HCT116 (cell line): ENCODE data around the gene RSPO4. TPM values are rescaled to one million over a fixed set of nuclear protein-coding genes. Genes with fewer than 3 reads are reported as not detected.

Experiments used
- ATAC-seq: fragments of 200-7000 bp; cut with Tn5 transposase; 2 replicates; pipeline ENCODE4 v1.9.1; 2020; ENCODE audit warnings: mild to moderate bottlenecking, moderate library complexity
- BruUV-seq: library from RNA; stranded (reverse); fragments of 400-500 nt; replicated peaks from 2 replicates; lab custom pipeline; 2021; lab: Mats Ljungman, UMichigan
- CTCF ChIA-PET: fragments of 300-600 bp; sonication (Branson Sonifier 250); formaldehyde crosslinking; loops from one replicate; lab custom pipeline; 2021; ENCODE audit warnings: antibody characterized with exemption; lab: Charles Lee
- POLR2A ChIA-PET: fragments of 300-600, 350-600 bp; sonication (Branson Sonifier 250); formaldehyde crosslinking; loops from one replicate; lab custom pipeline; 2021; ENCODE audit warnings: antibody characterized with exemption; lab: Charles Lee
- RAD21 ChIA-PET, 2 experiments: fragments of 300-600 bp; sonication (Branson Sonifier 250); formaldehyde crosslinking; loops; one replicate each; lab custom pipeline; 2023; ENCODE audit warnings: low total read pairs in 2 of 2; ENCODE audit not compliant: uncharacterized antibody in 2 of 2, unreplicated experiment in 2 of 2, low non-redundant PET in 1 of 2; lab: Charles Lee
- DNase-seq: peaks from one replicate; pipeline ENCODE4 v3.0.0-alpha.2; 2010; ENCODE audit warnings: low read depth, low spot score
- H2AFZ ChIP-seq: fragments of 200-600 bp; shearing (Covaris generic), sonication (generic); 2 replicates; pipeline ENCODE4 v1.6.1; 2017; ENCODE audit warnings: low read depth, mixed run types, mixed read lengths, antibody characterized with exemption, low read length; ENCODE audit not compliant: poor library complexity, severe bottlenecking
- H3K27ac ChIP-seq: 2 replicates; pipeline ENCODE4 v1.5.1; 2012; ENCODE audit warnings: low read depth, low read length
- H3K27me3 ChIP-seq: fragments of 200-600 bp; sonication (generic); 2 replicates; pipeline ENCODE4 v1.6.1; 2016; ENCODE audit warnings: mixed run types, low read length, mixed read lengths; ENCODE audit not compliant: insufficient read depth
- H3K36me3 ChIP-seq, 2 experiments: fragments of 200-500 bp in 1 of 2; fragments of 200-600 bp in 1 of 2; sonication (Bioruptor generic) in 1 of 2; sonication (generic) in 1 of 2; 2 replicates each; pipeline versions ENCODE4 v1.5.1 to v1.6.1; 2014 to 2016; ENCODE audit warnings: low read length in 2 of 2, inconsistent platforms in 1 of 2, mixed read lengths in 1 of 2, mixed run types in 1 of 2; ENCODE audit not compliant: insufficient read depth in 2 of 2, control insufficient read depth in 1 of 2
- H3K4me1 ChIP-seq, 2 experiments: fragments of 200-600 bp in 1 of 2; sonication (generic) in 1 of 2; 2 replicates each; pipeline versions ENCODE4 v1.5.1 to v1.6.1; 2012 to 2017; ENCODE audit warnings: low read length in 2 of 2, inconsistent platforms in 1 of 2, mild to moderate bottlenecking in 1 of 2, mixed read lengths in 1 of 2, mixed run types in 1 of 2, moderate library complexity in 1 of 2; ENCODE audit not compliant: insufficient read depth in 2 of 2, control insufficient read depth in 1 of 2
- H3K4me2 ChIP-seq: fragments of 200-600 bp; sonication (generic); 2 replicates; pipeline ENCODE4 v1.6.1; 2017; ENCODE audit warnings: mixed run types, low read length, mixed read lengths
- H3K4me3 ChIP-seq, 2 experiments: fragments of 200-600 bp in 1 of 2; sonication (generic) in 1 of 2; replicated peaks in 1 of 2; 2 replicates each; pipeline ENCODE4 v1.5.1; 2011 to 2016; ENCODE audit warnings: low read length in 2 of 2, control low read depth in 1 of 2, low read depth in 1 of 2, mild to moderate bottlenecking in 1 of 2, mixed read lengths in 1 of 2, mixed run types in 1 of 2
- H3K79me2 ChIP-seq: fragments of 200-600 bp; sonication (generic); 2 replicates; pipeline ENCODE4 v1.6.1; 2017; ENCODE audit warnings: mild to moderate bottlenecking, mixed run types, low read length, moderate library complexity, mixed read lengths; ENCODE audit not compliant: insufficient read depth
- H3K9ac ChIP-seq: fragments of 200-600 bp; sonication (generic); 2 replicates; pipeline ENCODE4 v1.6.1; 2016; ENCODE audit warnings: low read length, mixed read lengths
- H3K9me2 ChIP-seq: fragments of 200-600 bp; sonication (generic), shearing (Covaris generic); 2 replicates; pipeline ENCODE4 v1.6.1; 2017; ENCODE audit warnings: mixed run types, mild to moderate bottlenecking, moderate library complexity; ENCODE audit not compliant: insufficient read depth
- H3K9me3 ChIP-seq, 2 experiments: fragments of 200-500 bp in 1 of 2; fragments of 200-600 bp in 1 of 2; sonication (Bioruptor generic) in 1 of 2; sonication (generic) in 1 of 2; 2 replicates each; pipeline ENCODE4 v1.6.1; 2014 to 2017; ENCODE audit warnings: low read length in 2 of 2, mixed read lengths in 2 of 2, inconsistent platforms in 1 of 2, low read depth in 1 of 2, mild to moderate bottlenecking in 1 of 2, mixed run types in 1 of 2, moderate library complexity in 1 of 2; ENCODE audit not compliant: control insufficient read depth in 1 of 2, insufficient read depth in 1 of 2
- H4K20me1 ChIP-seq: fragments of 200-600 bp; sonication (generic), shearing (Covaris generic); 2 replicates; pipeline ENCODE4 v1.6.1; 2017; ENCODE audit warnings: mixed run types, mild to moderate bottlenecking, moderate library complexity; ENCODE audit not compliant: insufficient read depth
- ATF3 ChIP-seq: IDR thresholded peaks from 2 replicates; pipeline ENCODE4 v1.6.1; 2012
- CBX3 ChIP-seq: IDR thresholded peaks from 2 replicates; pipeline ENCODE4 v1.6.1; 2012; ENCODE audit warnings: low read depth
- EGR1 ChIP-seq: IDR thresholded peaks from 2 replicates; pipeline ENCODE4 v1.6.1; 2012; ENCODE audit warnings: low read depth
- FOSL1 ChIP-seq: IDR thresholded peaks from 2 replicates; pipeline ENCODE4 v1.6.1; 2012; ENCODE audit warnings: low read depth
- MAX ChIP-seq: IDR thresholded peaks from 2 replicates; pipeline ENCODE4 v1.6.1; 2012
- POLR2A ChIP-seq: IDR thresholded peaks from 2 replicates; pipeline ENCODE4 v1.7.0; 2011; ENCODE audit warnings: borderline replicate concordance; ENCODE audit not compliant: insufficient read depth, insufficient read length; ENCODE audit errors: extremely low read depth
- POLR2AphosphoS5 ChIP-seq: IDR thresholded peaks from 2 replicates; pipeline ENCODE4 v1.6.1; 2011; ENCODE audit warnings: mild to moderate bottlenecking, low read depth, low read length, moderate library complexity
- REST ChIP-seq: IDR thresholded peaks from 2 replicates; pipeline ENCODE4 v1.6.1; 2012; ENCODE audit warnings: low read depth
- SIN3A ChIP-seq: IDR thresholded peaks from 2 replicates; pipeline ENCODE4 v1.6.1; 2012; ENCODE audit warnings: low read depth
- TCF7L2 ChIP-seq: IDR thresholded peaks from 2 replicates; pipeline ENCODE4 v1.7.0; 2011; ENCODE audit warnings: borderline replicate concordance, inconsistent platforms; ENCODE audit not compliant: insufficient read depth, insufficient read length; ENCODE audit errors: extremely low read depth
- ZBTB33 ChIP-seq: IDR thresholded peaks from 2 replicates; pipeline ENCODE4 v1.6.1; 2011; ENCODE audit warnings: mild to moderate bottlenecking, low read length, moderate library complexity; ENCODE audit not compliant: insufficient replicate concordance; ENCODE audit errors: extremely low read depth
- ZFX ChIP-seq: fragments of 450-650 bp; IDR thresholded peaks from 2 replicates; pipeline ENCODE4 v1.6.1; 2017
- intact Hi-C: fragments of 100-400 bp; cut with micrococcal nuclease; formaldehyde crosslinking; loops from 2 replicates; pipeline ENCODE4 v1.10.0; 2022
- total RNA-seq: library from RNA; stranded (reverse); gene quantifications from one replicate; pipeline ENCODE4 v1.2.1, GENCODE V29; 2021; ENCODE audit not compliant: unreplicated experiment

Gene RSPO4
- total RNA-seq, 1 experiment from 2014 or later: 0.84 TPM

GRCh38 chr20:977021-977420 is 25.1 kb downstream of the RSPO4 start:
- DNase-seq: no peak
- Histone ChIP-seq H3K36me3 (no peaks in the 10 kb centered on the region), H3K4me1 (peaks cover 0 to 7% of the 10 kb centered on the region in 2 experiments; a peak in 1 of 4 replicates), H2AFZ (no peak overlapping the region), H3K9ac (no peak overlapping the region), H3K4me3 (no peak overlapping the region)
- RAD21 ChIA-PET: no interaction called here
- CTCF ChIA-PET: interaction anchor here (0.7 to 1.3 kb wide), 2 partner anchors 131 to 563 kb away, joined by 3 read pairs; no protein-coding TSS in a partner anchor
- no TSS peak for BruUV-seq
- intact Hi-C loops: loop anchor here (10.0 kb wide), 2 partner anchors 128 to 238 kb away; no protein-coding TSS in a partner anchor
- TF ChIP-seq POLR2AphosphoS5: no peak
- TF ChIP-seq REST: no peak
- no peak for TF ChIP-seq TCF7L2
- TF ChIP-seq MAX: no peak
- no peak for TF ChIP-seq SIN3A
- TF ChIP-seq ZFX: no peak
- TF ChIP-seq FOSL1: no peak
- no peak for TF ChIP-seq POLR2A
- no peak for TF ChIP-seq ATF3
- TF ChIP-seq ZBTB33: no peak
- no peak for TF ChIP-seq CBX3
- TF ChIP-seq EGR1: no peak
- TF ChIP-seq, all 23 proteins: peak for 0
- Histone ChIP-seq H3K4me2 (no peak overlapping the region), H4K20me1 (no peaks in the 10 kb centered on the region), H3K9me2 (no peaks in the 10 kb centered on the region), H3K27me3 (no peaks in the 10 kb centered on the region), H3K9me3 (no peaks in the 10 kb centered on the region), H3K27ac (no peak overlapping the region), H3K79me2 (no peaks in the 10 kb centered on the region)
- no peak for ATAC-seq
- POLR2A ChIA-PET: no interaction called here
